Stomach (tissue), 4 donors: ENCODE data around the gene ZBTB7A.
"Not testable (repeated sequence)": the region's sequence is repeated elsewhere in the genome, so short reads cannot be mapped to it uniquely, and the experiment has no call there.

Experiments
- POLR2A ChIP-seq, 4 donors: fragments of 450-650 bp; IDR thresholded peaks; one replicate each; pipeline ENCODE4 v1.6.1; 2016; ENCODE audit warnings: antibody characterized with exemption in 4 of 4, control low read depth in 2 of 4, mild to moderate bottlenecking in 1 of 4, moderate library complexity in 1 of 4
- TF ChIP-seq, protein P1 (sequence below), 7 experiments: fragments of 450-650 bp in 4 of 7; fragments of 200-600 bp in 3 of 7; sonication (generic) in 3 of 7; IDR thresholded peaks; one replicate each; pipeline ENCODE4 v1.5.1; 2016 to 2019; ENCODE audit warnings: antibody characterized with exemption in 7 of 7, control low read depth in 2 of 7, mild to moderate bottlenecking in 1 of 7

DNA sequence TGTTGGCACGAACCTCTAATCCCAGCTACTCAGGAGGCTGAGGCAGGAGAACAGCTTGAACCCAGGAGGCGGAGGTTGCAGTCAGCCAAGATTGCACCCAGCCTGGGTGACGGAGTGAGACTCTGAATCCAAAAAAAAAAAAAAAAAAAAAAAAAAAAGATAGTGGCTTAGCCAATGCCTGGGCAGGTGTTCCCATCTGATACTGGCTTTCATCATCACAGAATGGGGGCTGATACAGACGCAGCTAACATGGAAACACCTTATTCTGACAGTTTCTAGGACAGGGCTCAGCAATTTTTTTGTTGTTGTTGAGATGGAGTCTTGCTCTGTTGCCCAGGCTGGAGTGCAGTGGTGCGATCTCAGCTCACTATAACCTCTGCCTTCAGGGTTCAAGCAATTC is 65.9 kb downstream of the ZBTB7A start:
- TF ChIP-seq POLR2A (IDR thresholded peaks at IDR 0.05), result not testable (repeated sequence)
- TF ChIP-seq, protein P1, sequence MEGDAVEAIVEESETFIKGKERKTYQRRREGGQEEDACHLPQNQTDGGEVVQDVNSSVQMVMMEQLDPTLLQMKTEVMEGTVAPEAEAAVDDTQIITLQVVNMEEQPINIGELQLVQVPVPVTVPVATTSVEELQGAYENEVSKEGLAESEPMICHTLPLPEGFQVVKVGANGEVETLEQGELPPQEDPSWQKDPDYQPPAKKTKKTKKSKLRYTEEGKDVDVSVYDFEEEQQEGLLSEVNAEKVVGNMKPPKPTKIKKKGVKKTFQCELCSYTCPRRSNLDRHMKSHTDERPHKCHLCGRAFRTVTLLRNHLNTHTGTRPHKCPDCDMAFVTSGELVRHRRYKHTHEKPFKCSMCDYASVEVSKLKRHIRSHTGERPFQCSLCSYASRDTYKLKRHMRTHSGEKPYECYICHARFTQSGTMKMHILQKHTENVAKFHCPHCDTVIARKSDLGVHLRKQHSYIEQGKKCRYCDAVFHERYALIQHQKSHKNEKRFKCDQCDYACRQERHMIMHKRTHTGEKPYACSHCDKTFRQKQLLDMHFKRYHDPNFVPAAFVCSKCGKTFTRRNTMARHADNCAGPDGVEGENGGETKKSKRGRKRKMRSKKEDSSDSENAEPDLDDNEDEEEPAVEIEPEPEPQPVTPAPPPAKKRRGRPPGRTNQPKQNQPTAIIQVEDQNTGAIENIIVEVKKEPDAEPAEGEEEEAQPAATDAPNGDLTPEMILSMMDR (IDR thresholded peaks at IDR 0.05), result not testable (repeated sequence)
